Esophagus squamous epithelium (tissue), 5 donors: ENCODE results near the gene PTPRZ1. TPM values are rescaled to one million over a fixed set of nuclear protein-coding genes. Genes with fewer than 3 reads are reported as not detected.

Source experiments
- DNase-seq: peaks from one replicate; lab custom pipeline; 2025; lab: John Stamatoyannopoulos, UW
- H3K27ac ChIP-seq, 4 donors: fragments of 200-600 bp; sonication (generic); one replicate each; pipeline ENCODE4 v1.5.1; 2016 to 2019; ENCODE audit warnings: mild to moderate bottlenecking in 1 of 4
- H3K27me3 ChIP-seq, 4 donors: fragments of 200-600 bp; sonication (generic); 1 replicate in 3 of 4; 2 replicates in 1 of 4; pipeline versions ENCODE4 v1.5.1 to v1.6.0; 2017 to 2021; ENCODE audit warnings: antibody characterized with exemption in 1 of 4
- H3K36me3 ChIP-seq, 3 donors: fragments of 200-600 bp; sonication (generic); one replicate each; pipeline ENCODE4 v1.5.1; 2016 to 2019
- H3K4me1 ChIP-seq, 3 donors: fragments of 200-600 bp; sonication (generic); one replicate each; pipeline ENCODE4 v1.5.1; 2017 to 2019
- H3K4me3 ChIP-seq, 4 donors: fragments of 200-600 bp; sonication (generic); 1 replicate in 3 of 4; 2 replicates in 1 of 4; pipeline ENCODE4 v1.5.1; 2016 to 2019; ENCODE audit warnings: mild to moderate bottlenecking in 2 of 4, moderate library complexity in 1 of 4
- H3K9me3 ChIP-seq, 3 donors: fragments of 200-600 bp; sonication (generic); one replicate each; pipeline ENCODE4 v1.5.1; 2016 to 2019
- POLR2A ChIP-seq, 4 donors: fragments of 450-650 bp; IDR thresholded peaks; one replicate each; pipeline ENCODE4 v1.6.1; 2017; ENCODE audit warnings: antibody characterized with exemption in 4 of 4, mild to moderate bottlenecking in 4 of 4, moderate library complexity in 3 of 4
- WGBS, 2 donors: methylation state at CpG; one replicate each; pipeline ENCODE4 v1.1.5; 2018; 5-methylcytosine and 5-hydroxymethylcytosine counted together
- intact Hi-C: fragments of 100-400 bp; cut with DNase I; formaldehyde crosslinking; loops from one replicate; pipeline ENCODE4 v1.15.0; 2022
- total RNA-seq, 4 donors: library from RNA; depleted of rRNA; stranded (reverse); fragments of >200 nt; gene quantifications; one replicate each; pipeline ENCODE4 v1.1.0, GENCODE V29; 2016
- TF ChIP-seq, protein P1 (sequence below), 6 experiments: fragments of 450-650 bp in 4 of 6; fragments of 200-600 bp in 2 of 6; sonication (generic) in 2 of 6; IDR thresholded peaks; one replicate each; pipeline ENCODE4 v1.5.1; 2016 to 2019; ENCODE audit warnings: antibody characterized with exemption in 6 of 6, mild to moderate bottlenecking in 4 of 6, moderate library complexity in 4 of 6
- donor health status: DM: yes; HTN: yes; CAD: no.

The PTPRZ1 gene
- total RNA-seq, 4 donors from 2014 or later, result 11.0 to 58.4 (median 44.9) TPM

DNA sequence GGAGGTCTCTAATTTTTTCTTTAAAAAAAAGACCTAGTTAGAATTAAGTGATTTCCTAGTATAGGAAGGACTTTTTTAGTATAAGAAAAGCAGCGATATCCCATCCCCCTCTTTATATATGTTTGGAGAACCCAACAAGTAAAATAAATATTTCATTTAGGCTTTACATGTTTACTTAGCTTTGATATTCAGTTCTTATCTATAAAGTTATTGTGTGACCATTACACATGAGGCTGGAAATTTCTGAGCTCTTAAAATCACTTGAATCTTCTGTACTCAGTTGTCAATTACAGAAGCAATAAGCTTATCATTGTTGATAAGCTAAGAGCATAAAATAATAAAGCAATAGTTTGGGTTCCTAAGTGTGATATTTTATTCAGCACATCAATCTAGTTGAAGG lies 181.4 kb downstream of the PTPRZ1 start:
- Histone ChIP-seq H3K27me3 (no peaks in the 10 kb centered on the region), H3K36me3 (peaks cover 0 to 23% (median 0%) of the 10 kb centered on the region in 3 donors), H3K4me3 (no peak overlapping the region), H3K9me3 (no peaks in the 10 kb centered on the region), H3K4me1 (no peaks in the 10 kb centered on the region), H3K27ac (no peak overlapping the region)
- DNase-seq, result no peak
- 64 to 72% methylated on average over 1 of the region's 1 CpG for WGBS, 2 donors
- intact Hi-C loops, result no loop called here
- no peak for TF ChIP-seq POLR2A (IDR thresholded peaks at IDR 0.05)
- TF ChIP-seq, protein P1, sequence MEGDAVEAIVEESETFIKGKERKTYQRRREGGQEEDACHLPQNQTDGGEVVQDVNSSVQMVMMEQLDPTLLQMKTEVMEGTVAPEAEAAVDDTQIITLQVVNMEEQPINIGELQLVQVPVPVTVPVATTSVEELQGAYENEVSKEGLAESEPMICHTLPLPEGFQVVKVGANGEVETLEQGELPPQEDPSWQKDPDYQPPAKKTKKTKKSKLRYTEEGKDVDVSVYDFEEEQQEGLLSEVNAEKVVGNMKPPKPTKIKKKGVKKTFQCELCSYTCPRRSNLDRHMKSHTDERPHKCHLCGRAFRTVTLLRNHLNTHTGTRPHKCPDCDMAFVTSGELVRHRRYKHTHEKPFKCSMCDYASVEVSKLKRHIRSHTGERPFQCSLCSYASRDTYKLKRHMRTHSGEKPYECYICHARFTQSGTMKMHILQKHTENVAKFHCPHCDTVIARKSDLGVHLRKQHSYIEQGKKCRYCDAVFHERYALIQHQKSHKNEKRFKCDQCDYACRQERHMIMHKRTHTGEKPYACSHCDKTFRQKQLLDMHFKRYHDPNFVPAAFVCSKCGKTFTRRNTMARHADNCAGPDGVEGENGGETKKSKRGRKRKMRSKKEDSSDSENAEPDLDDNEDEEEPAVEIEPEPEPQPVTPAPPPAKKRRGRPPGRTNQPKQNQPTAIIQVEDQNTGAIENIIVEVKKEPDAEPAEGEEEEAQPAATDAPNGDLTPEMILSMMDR (IDR thresholded peaks at IDR 0.05), result no peak

DNA sequence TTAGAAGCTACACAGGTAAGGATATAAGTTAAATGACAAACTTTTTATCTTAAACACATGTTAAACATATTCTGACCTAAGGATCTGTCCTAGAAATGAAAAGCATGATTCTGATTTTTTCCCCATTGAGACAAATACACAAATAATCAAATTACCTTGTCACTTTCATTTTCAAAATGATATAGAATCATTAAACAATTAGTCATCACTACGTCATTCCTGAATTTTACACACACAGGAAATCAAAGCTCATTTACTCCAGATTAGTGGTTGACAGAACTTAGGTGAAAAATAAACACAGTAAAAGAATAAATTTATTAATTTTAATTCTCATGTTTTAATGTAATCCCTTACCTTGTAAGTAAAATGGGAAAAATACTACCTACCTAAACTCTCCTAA lies 182.1 kb downstream of the PTPRZ1 start:
- DNase-seq, result no peak
- Histone ChIP-seq H3K4me1 (no peaks in the 10 kb centered on the region), H3K9me3 (no peaks in the 10 kb centered on the region), H3K27me3 (no peaks in the 10 kb centered on the region), H3K36me3 (peaks cover 0 to 30% (median 0%) of the 10 kb centered on the region in 3 donors), H3K27ac (no peak overlapping the region), H3K4me3 (no peak overlapping the region)
- TF ChIP-seq, protein P1 (IDR thresholded peaks at IDR 0.05), result no peak
- no peak for TF ChIP-seq POLR2A (IDR thresholded peaks at IDR 0.05)
- WGBS, 2 donors, result 36 to 43% methylated on average over 1 of the region's 1 CpG
- intact Hi-C loops, result no loop called here

DNA sequence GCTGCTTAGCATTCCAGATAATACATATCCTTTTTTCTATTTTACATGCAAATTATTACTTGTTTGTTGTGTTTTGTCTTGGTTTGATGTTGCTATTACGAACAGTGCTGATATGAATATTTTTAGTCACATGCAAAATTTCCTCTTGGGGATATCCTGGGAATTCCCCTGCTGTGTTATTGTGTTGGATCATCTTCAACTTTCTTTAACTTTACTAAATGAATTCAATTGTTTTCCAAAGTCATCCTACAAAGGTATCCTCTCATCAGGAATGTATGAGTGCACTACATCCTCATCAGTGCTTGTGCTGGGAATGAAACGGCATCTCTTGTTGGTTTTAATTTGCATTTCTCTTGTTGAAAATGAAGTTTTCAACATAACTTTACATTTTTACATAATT lies 184.0 kb downstream of the PTPRZ1 start:
- no peak for DNase-seq
- Histone ChIP-seq H3K27ac (no peak overlapping the region), H3K4me1 (no peaks in the 10 kb centered on the region), H3K9me3 (no peaks in the 10 kb centered on the region), H3K36me3 (peaks cover 0 to 34% (median 0%) of the 10 kb centered on the region in 3 donors), H3K27me3 (no peaks in the 10 kb centered on the region), H3K4me3 (no peak overlapping the region)
- intact Hi-C loops, result no loop called here
- 29 to 53% methylated on average over 2 of the region's 2 CpGs for WGBS, 2 donors
- no peak for TF ChIP-seq POLR2A (IDR thresholded peaks at IDR 0.05)
- TF ChIP-seq, protein P1 (IDR thresholded peaks at IDR 0.05), result no peak

DNA sequence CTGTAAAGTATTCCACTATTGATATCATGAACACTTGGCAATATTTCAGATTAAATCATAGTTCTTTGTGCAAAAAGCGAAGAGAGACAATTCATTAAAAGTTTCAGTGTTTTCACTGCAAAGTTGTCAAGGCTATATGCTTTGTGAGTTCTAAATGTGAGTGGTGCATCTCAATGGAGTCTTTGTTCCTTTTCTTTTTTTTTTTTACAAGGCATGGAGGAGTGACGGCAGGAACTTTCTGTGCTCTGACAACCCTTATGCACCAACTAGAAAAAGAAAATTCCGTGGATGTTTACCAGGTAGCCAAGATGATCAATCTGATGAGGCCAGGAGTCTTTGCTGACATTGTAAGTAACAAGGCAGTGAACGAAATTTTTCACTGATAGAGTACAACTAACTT lies 186.6 kb downstream of the PTPRZ1 start:
- no peak for TF ChIP-seq POLR2A (IDR thresholded peaks at IDR 0.05)
- TF ChIP-seq, protein P1 (IDR thresholded peaks at IDR 0.05), result no peak
- no peaks in the 10 kb centered on the region for H3K4me1 ChIP-seq
- intact Hi-C loops, result no loop called here
- DNase-seq, result no peak
- 65 to 75% methylated on average over 4 of the region's 4 CpGs for WGBS, 2 donors
- H3K27me3 ChIP-seq, result no peaks in the 10 kb centered on the region
- no peak overlapping the region for H3K4me3 ChIP-seq
- no peaks in the 10 kb centered on the region for H3K9me3 ChIP-seq
- H3K36me3 ChIP-seq, result peaks cover 0 to 17% (median 0%) of the 10 kb centered on the region in 3 donors
- H3K27ac ChIP-seq, result no peak overlapping the region

DNA sequence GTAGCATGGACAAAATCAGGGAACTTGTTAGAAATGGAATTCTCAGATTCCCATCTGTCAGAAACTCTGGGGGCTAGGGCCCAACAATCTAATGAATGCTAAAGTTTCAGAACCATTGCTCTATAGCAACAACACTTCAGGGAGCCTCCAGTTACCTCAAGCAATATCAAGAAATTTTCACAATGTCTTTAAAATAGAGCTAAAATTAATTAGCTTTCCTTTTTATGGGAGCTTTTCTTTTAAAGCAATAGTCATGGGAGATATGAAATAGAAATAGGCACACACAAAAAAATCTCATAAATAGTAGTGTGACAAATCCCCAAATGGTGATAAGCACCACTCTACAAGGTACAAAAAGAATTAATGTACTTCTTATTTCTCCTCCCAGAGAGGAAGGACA lies 190.2 kb downstream of the PTPRZ1 start:
- Histone ChIP-seq H3K27me3 (no peaks in the 10 kb centered on the region), H3K9me3 (no peaks in the 10 kb centered on the region), H3K4me3 (no peak overlapping the region), H3K36me3 (peaks cover 0 to 17% (median 0%) of the 10 kb centered on the region in 3 donors), H3K4me1 (no peaks in the 10 kb centered on the region), H3K27ac (no peak overlapping the region)
- DNase-seq, result no peak
- intact Hi-C loops, result no loop called here
- TF ChIP-seq POLR2A (IDR thresholded peaks at IDR 0.05), result no peak
- TF ChIP-seq, protein P1 (IDR thresholded peaks at IDR 0.05), result no peak
